Measurements from ENCODE around the gene CALHM6.
"Not testable (repeated sequence)": the region's sequence is repeated elsewhere in the genome, so short reads cannot be mapped to it uniquely, and the experiment has no call there.

CALHM6 gene

GRCh38 chr6:116476002-116476678 lies 15.0 kb downstream of the CALHM6 start:
- no peak for DNase-seq (ENCODE audit: low read depth, low spot score)

GRCh38 chr6:116482780-116483179 lies 21.6 kb downstream of the CALHM6 start:
- no peak for DNase-seq (ENCODE audit: low read depth, low spot score)

- DNase-seq (ENCODE audit: low read depth, low spot score): no peak
These were observed 22.4 kb downstream of the CALHM6 start for GRCh38 chr6:116483616-116484015.

DNA sequence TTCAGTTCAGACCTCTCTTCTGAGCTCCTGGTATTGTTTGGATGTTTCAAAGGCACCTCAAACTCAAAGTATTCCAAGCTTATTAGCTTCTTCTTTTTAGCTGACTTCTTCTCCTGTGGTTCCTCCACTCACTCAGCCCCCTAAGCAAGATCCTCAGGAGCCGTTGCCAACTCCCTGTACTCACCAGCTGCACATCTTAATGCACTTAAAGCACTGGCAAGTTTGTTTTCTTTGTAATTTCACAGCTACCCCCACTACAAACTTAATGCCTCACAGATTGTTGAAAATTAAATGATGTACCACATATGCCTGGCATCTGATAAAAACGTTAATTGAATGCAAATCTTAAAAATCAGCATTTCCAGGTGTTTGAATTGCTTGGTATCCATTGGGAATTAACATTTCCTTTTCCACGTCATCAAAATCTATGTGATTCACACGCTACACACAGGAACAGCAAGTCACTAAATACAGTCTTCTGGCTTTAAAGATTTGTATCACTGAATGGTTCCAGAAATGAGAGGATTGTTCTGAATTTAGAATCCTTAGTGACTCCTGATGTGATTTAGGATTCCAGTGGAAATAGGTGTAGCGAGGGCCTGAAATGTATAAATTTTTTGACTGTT lies 24.5 kb downstream of the CALHM6 start:
- no peak for DNase-seq (ENCODE audit: low read depth, low spot score)

DNA sequence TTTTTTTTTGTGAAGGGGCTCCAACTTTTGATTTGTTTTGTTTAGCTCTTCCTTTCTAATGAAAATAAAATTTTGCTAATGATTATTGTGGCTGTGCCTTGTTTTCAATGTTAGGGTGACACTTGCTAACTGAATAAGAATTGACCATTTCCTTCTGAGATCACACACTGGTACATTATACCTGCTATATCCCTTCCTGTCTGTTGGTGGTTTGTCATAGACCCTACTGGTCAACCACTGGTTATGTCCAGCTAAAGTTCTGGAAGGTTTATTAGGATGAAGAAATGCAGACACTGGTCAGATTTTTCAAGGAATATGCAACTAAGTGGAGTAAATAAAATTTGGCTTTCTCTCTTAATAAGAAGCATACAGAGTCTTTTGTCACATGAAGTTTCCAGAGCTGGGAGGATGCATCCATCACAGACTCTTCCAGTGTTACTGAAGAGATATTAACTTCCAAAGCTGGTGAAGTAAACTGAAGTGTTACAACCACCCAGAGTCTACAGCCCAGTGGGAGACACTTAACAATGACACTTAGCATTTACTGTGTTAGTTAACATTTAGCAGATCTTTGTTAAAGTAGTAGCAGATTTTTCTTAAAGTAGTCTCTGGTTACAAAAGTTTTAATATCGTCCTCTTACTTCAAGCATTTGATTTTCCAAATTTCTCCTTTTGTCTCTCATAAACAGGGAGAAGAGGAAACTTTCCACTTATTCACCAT lies 30.6 kb downstream of the CALHM6 start:
- DNase-seq (ENCODE audit: low read depth, low spot score): no peak

- DNase-seq (ENCODE audit: low read depth, low spot score): no peak
These were observed 31.3 kb downstream of the CALHM6 start for GRCh38 chr6:116492331-116493067.

DNA sequence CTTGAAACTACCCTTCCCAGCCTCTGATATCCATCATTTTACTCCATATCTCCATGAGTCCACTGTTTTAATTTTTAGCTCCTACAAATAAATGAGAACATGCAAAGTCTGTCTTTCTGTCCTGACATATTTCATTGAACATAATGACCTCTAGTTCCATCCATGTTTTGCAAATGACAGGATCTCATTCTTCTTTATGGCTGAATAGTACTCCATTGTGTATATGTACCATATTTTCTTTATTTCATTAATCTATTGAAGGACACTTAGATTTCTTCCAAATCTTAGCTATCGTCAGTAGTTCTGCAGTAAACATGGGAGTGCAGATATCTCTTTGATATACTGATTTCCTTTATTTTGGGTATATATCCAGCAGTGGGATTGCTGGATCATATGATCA lies 34.0 kb downstream of the CALHM6 start:
- not testable (repeated sequence) for DNase-seq (ENCODE audit: low read depth, low spot score)

DNA sequence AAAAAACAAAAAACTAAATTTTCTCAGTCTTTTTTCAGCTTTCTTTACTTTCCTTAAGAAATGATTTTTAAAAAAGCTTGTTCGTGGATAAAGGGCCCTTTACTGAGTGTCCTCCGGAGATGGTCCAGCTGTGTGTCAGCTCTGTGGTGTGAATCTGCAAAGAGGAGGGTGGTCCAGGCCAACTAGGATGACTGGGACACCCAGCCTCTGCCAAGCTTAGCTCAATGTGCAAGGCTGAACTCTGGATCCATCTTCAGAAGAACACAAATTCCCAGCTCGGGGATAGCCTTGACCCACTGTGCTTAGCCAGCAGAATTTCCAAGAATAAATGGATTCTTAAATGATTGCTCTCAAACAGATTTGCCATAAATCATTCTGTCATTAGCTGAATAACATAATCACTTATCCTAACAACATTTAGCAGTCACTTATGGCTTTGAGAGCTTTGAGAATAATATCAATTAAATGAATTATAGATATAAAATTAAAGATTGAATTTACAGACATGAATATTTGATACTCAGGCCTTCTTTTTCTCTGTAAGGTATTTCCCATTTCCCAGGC lies 36.0 kb downstream of the CALHM6 start:
- no peak for DNase-seq (ENCODE audit: low read depth, low spot score)

GRCh38 chr6:116500969-116501433 lies 39.8 kb downstream of the CALHM6 start:
- no peak for DNase-seq (ENCODE audit: low read depth, low spot score)

DNA sequence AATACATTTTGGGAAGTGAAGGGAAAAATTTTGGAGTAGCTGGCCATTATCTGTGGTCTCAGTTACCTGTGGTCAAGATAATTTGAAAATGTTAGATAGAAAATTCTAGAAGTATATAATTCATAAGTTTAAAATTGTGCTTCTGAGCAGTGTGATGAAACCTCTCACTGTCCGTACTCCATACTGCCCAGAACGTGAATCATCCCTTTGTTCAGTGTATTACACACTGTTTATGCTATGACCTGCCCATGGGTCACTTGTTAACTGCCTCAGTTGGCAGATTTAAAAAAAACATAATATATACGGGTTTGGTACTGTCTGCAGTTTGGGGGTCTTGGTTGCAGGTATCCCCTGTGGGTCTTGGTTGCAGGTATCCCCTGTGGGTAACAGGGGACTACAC lies 46.1 kb downstream of the CALHM6 start:
- DNase-seq (ENCODE audit: low read depth, low spot score): no peak

DNA sequence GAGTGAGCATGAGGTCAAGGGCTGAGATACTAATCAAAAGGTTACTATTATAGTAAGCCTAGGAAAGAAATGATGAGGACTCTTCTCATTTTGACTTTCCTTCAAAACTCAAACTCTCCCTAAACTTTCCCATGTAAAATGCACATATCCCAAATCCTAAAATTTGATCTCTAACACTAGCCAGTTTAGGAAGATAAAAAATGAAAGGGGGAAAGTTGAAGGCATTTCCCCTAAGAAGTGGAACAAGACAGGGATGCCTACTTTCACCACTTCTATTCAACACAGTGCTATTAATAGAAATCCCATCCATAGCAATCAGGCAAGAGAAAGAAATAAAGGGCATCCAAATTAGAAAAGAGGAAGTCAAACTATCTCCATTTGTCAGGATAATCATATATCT lies 47.4 kb downstream of the CALHM6 start:
- DNase-seq (ENCODE audit: low read depth, low spot score): no peak

- no peak for DNase-seq (ENCODE audit: low read depth, low spot score)
These were observed 50.4 kb downstream of the CALHM6 start, which contains the start of gene CALHM5 for GRCh38 chr6:116511424-116512110. TSS of gene CALHM5 (plus strand) at chr6:116511639. CDS start at chr6:116511697, 58 bp downstream.

- DNase-seq (ENCODE audit: low read depth, low spot score): no peak
These were observed 51.0 kb downstream of the CALHM6 start for GRCh38 chr6:116512111-116512559.

- no peak for DNase-seq (ENCODE audit: low read depth, low spot score)
These were observed 51.6 kb downstream of the CALHM6 start for GRCh38 chr6:116512734-116513133.

Data from activated naive CD8-positive, alpha-beta T cell treated with anti-CD3 and anti-CD28 coated beads, Interleukin-2, amount 50 U/mL, for 16 hours (primary cell).